Measurements from ENCODE around the gene NGF. TPM values are rescaled to one million over a fixed set of nuclear protein-coding genes. Genes with fewer than 3 reads are reported as not detected.

The NGF gene
- total RNA-seq, 1 experiment from 2014 or later, result 0.47 TPM

- intact Hi-C loops (cut with micrococcal nuclease; ENCODE audit: unreplicated experiment), result no loop called here
- ChIA-PET CTCF (no interaction called here), POLR2A (ENCODE audit: low non-redundant PET) (no interaction called here)
- no TSS peak for BruUV-seq (replicated peaks)
- H3K27ac ChIP-seq (ENCODE audit: low read depth, low read length, poor library complexity, severe bottlenecking), result no peak overlapping the region
- no peaks in the 10 kb centered on the region for H3K36me3 ChIP-seq (ENCODE audit: insufficient read depth, low read length, poor library complexity, severe bottlenecking)
- no peak for DNase-seq (ENCODE audit: low spot score)
- H3K4me1 ChIP-seq (ENCODE audit: insufficient read depth, low read length, poor library complexity, severe bottlenecking), result peaks cover 6% of the 10 kb centered on the region
- no peaks in the 10 kb centered on the region for H3K9me3 ChIP-seq (ENCODE audit: low read depth, low read length, poor library complexity, severe bottlenecking)
- TF ChIP-seq EZH2 (IDR thresholded peaks at IDR 0.05; ENCODE audit: borderline replicate concordance, low read depth, low read length, poor library complexity, severe bottlenecking) (no peak), CTCF (conservative IDR thresholded peaks at IDR 0.05; ENCODE audit: low read depth, low read length) (no peak)
- no peak overlapping the region for H3K4me3 ChIP-seq (ENCODE audit: low read depth, low read length, poor library complexity, severe bottlenecking)
- H3K27me3 ChIP-seq (replicated peaks; ENCODE audit: insufficient read depth, low read depth, low read length, poor library complexity), result no peaks in the 10 kb centered on the region
Measured at GRCh38 chr1:115238336-115239147, 99.5 kb downstream of the NGF start.

GRCh38 chr1:115237507-115237906, 100.5 kb downstream of the NGF start:
- H3K27ac ChIP-seq (ENCODE audit: low read depth, low read length, poor library complexity, severe bottlenecking), result no peak overlapping the region
- TF ChIP-seq EZH2 (IDR thresholded peaks at IDR 0.05; ENCODE audit: borderline replicate concordance, low read depth, low read length, poor library complexity, severe bottlenecking) (no peak), CTCF (conservative IDR thresholded peaks at IDR 0.05; ENCODE audit: low read depth, low read length) (no peak)
- H3K27me3 ChIP-seq (replicated peaks; ENCODE audit: insufficient read depth, low read depth, low read length, poor library complexity), result no peaks in the 10 kb centered on the region
- intact Hi-C loops (cut with micrococcal nuclease; ENCODE audit: unreplicated experiment), result no loop called here
- H3K4me3 ChIP-seq (ENCODE audit: low read depth, low read length, poor library complexity, severe bottlenecking), result no peak overlapping the region
- POLR2A ChIA-PET (ENCODE audit: low non-redundant PET), result no interaction called here
- H3K9me3 ChIP-seq (ENCODE audit: low read depth, low read length, poor library complexity, severe bottlenecking), result no peaks in the 10 kb centered on the region
- CTCF ChIA-PET, result no interaction called here
- no peaks in the 10 kb centered on the region for H3K36me3 ChIP-seq (ENCODE audit: insufficient read depth, low read length, poor library complexity, severe bottlenecking)
- peak; percentile 23 for DNase-seq (ENCODE audit: low spot score)
- BruUV-seq (replicated peaks), result no TSS peak
- H3K4me1 ChIP-seq (ENCODE audit: insufficient read depth, low read length, poor library complexity, severe bottlenecking), result peaks cover 11% of the 10 kb centered on the region

GRCh38 chr1:115237023-115237422, 101.0 kb downstream of the NGF start:
- ChIA-PET POLR2A (ENCODE audit: low non-redundant PET) (no interaction called here), CTCF (no interaction called here)
- H3K27me3 ChIP-seq (replicated peaks; ENCODE audit: insufficient read depth, low read depth, low read length, poor library complexity), result no peaks in the 10 kb centered on the region
- intact Hi-C loops (cut with micrococcal nuclease; ENCODE audit: unreplicated experiment), result no loop called here
- H3K9me3 ChIP-seq (ENCODE audit: low read depth, low read length, poor library complexity, severe bottlenecking), result no peaks in the 10 kb centered on the region
- TF ChIP-seq CTCF (conservative IDR thresholded peaks at IDR 0.05; ENCODE audit: low read depth, low read length), result no peak
- no peak for TF ChIP-seq EZH2 (IDR thresholded peaks at IDR 0.05; ENCODE audit: borderline replicate concordance, low read depth, low read length, poor library complexity, severe bottlenecking)
- H3K4me3 ChIP-seq (ENCODE audit: low read depth, low read length, poor library complexity, severe bottlenecking), result no peak overlapping the region
- BruUV-seq (replicated peaks), result no TSS peak
- no peak for DNase-seq (ENCODE audit: low spot score)
- H3K4me1 ChIP-seq (ENCODE audit: insufficient read depth, low read length, poor library complexity, severe bottlenecking), result peaks cover 11% of the 10 kb centered on the region
- H3K27ac ChIP-seq (ENCODE audit: low read depth, low read length, poor library complexity, severe bottlenecking), result no peak overlapping the region
- no peaks in the 10 kb centered on the region for H3K36me3 ChIP-seq (ENCODE audit: insufficient read depth, low read length, poor library complexity, severe bottlenecking)

Other genes starting within 250 kb of the NGF start
- 1.9 and 2.8 TPM in 2 replicates for gene TSPAN2, start 248.7 kb downstream of the NGF start, total RNA-seq (2021)

Data from A673 (cell line).